ENCODE results near the gene MYO9B. TPM values are rescaled to one million over a fixed set of nuclear protein-coding genes. Genes with fewer than 3 reads are reported as not detected.

Gene MYO9B
- total RNA-seq, 1 experiment from 2014 or later, result 68.3 TPM

- POLR2A ChIA-PET (ENCODE audit: unreplicated experiment), result no interaction called here
- Histone ChIP-seq H3F3A (ENCODE audit: low read length, unreplicated experiment) (no peaks in the 10 kb centered on the region), H2AFZ (ENCODE audit: low read length) (no peak overlapping the region), H3K36me3 (ENCODE audit: low read depth, low read length) (peaks cover 24% of the 10 kb centered on the region; the same call in 1 of the 2 replicates), H3K4me1 (ENCODE audit: insufficient read depth, low read length) (no peaks in the 10 kb centered on the region; the same call in 1 of the 2 replicates), H4K20me1 (ENCODE audit: low read length) (no peaks in the 10 kb centered on the region), H3K79me2 (ENCODE audit: low read length) (peaks cover 30% of the 10 kb centered on the region), H3K27me3 (ENCODE audit: low read length) (no peaks in the 10 kb centered on the region), H3K9me3 (ENCODE audit: low read length) (no peaks in the 10 kb centered on the region), H3K4me3 (ENCODE audit: low read length) (peak overlapping the region; percentile 61), H3K4me2 (ENCODE audit: low read length) (peak overlapping the region; percentile 66), H3K9ac (ENCODE audit: low read length) (peak overlapping the region; percentile 37), H3K27ac (ENCODE audit: low read length) (no peak overlapping the region), H3K9me2 (replicated peaks; ENCODE audit: low read length) (no peaks in the 10 kb centered on the region)
- no peak for TF ChIP-seq CTCF (conservative IDR thresholded peaks at IDR 0.05; ENCODE audit: low read depth, low read length)
- no peak for TF ChIP-seq EZH2 (IDR thresholded peaks at IDR 0.05; ENCODE audit: low read length, unreplicated experiment)
- no peak for TF ChIP-seq EZH2phosphoT487 (IDR thresholded peaks at IDR 0.05; ENCODE audit: borderline replicate concordance, low read length)
- CTCF ChIA-PET, result no interaction called here
- ATAC-seq, result peak; percentile 71
- BruUV-seq (replicated peaks), result no TSS peak
- intact Hi-C loops (cut with micrococcal nuclease), result no loop called here
- DNase-seq, result peak; percentile 46
Observed at GRCh38 chr19:17234911-17235299, 159.3 kb downstream of the MYO9B start.

GRCh38 chr19:17235300-17235970, 159.9 kb downstream of the MYO9B start:
- H2AFZ ChIP-seq (ENCODE audit: low read length), result 0 out of 2 replicates have a peak overlapping the region, but pooled peaks have one; percentile 34
- peaks cover 24% of the 10 kb centered on the region; the same call in 1 of the 2 replicates for H3K36me3 ChIP-seq (ENCODE audit: low read depth, low read length)

More at GRCh38 chr19:17235300-17235970, 159.9 kb downstream of the MYO9B start:
- Histone ChIP-seq H4K20me1 (ENCODE audit: low read length) (no peaks in the 10 kb centered on the region), H3K27ac (ENCODE audit: low read length) (no peak overlapping the region), H3F3A (ENCODE audit: low read length, unreplicated experiment) (no peaks in the 10 kb centered on the region), H3K4me1 (ENCODE audit: insufficient read depth, low read length) (no peaks in the 10 kb centered on the region; the same call in 1 of the 2 replicates), H3K9ac (ENCODE audit: low read length) (peak overlapping the region; percentile 37), H3K27me3 (ENCODE audit: low read length) (no peaks in the 10 kb centered on the region), H3K79me2 (ENCODE audit: low read length) (peaks cover 35% of the 10 kb centered on the region), H3K4me2 (ENCODE audit: low read length) (peak overlapping the region; percentile 66), H3K9me2 (replicated peaks; ENCODE audit: low read length) (no peaks in the 10 kb centered on the region), H3K4me3 (ENCODE audit: low read length) (peak overlapping the region; percentile 61), H3K9me3 (ENCODE audit: low read length) (no peaks in the 10 kb centered on the region)
- DNase-seq (no peak), ATAC-seq (peak; percentile 74)
- CTCF ChIA-PET, result interaction anchor here (0.6 kb wide), 1 partner anchor 9 kb away, joined by 5 read pairs; no protein-coding TSS in a partner anchor
- BruUV-seq (replicated peaks), result no TSS peak
- intact Hi-C loops (cut with micrococcal nuclease), result no loop called here
- POLR2A ChIA-PET (ENCODE audit: unreplicated experiment), result no interaction called here
- peak; percentile 59; the same call in 1 of the 2 replicates for TF ChIP-seq EZH2phosphoT487 (IDR thresholded peaks at IDR 0.05; ENCODE audit: borderline replicate concordance, low read length)
- TF ChIP-seq CTCF (conservative IDR thresholded peaks at IDR 0.05; ENCODE audit: low read depth, low read length), result peak; percentile 25; the same call in 1 of the 2 replicates
- no peak for TF ChIP-seq EZH2 (IDR thresholded peaks at IDR 0.05; ENCODE audit: low read length, unreplicated experiment)
